Coronary artery (tissue), 2 donors: Measurements from ENCODE around the gene SLC35A3.
A peak's percentile ranks its signal among the peaks of the same experiment; 100 is the strongest.
"Not testable (repeated sequence)": the region's sequence is repeated elsewhere in the genome, so short reads cannot be mapped to it uniquely, and the experiment has no call there.

ENCODE experiments used
- DNase-seq: peaks from one replicate; pipeline ENCODE4 v3.0.0-alpha.2; 2017; ENCODE audit warnings: low spot score
- H3K27ac ChIP-seq, 2 donors: fragments of 200-600 bp; sonication (generic); one replicate each; pipeline ENCODE4 v1.5.1; 2016 to 2019
- H3K4me3 ChIP-seq: fragments of 200-600 bp; sonication (generic); 2 replicates; pipeline ENCODE4 v1.5.1; 2016; ENCODE audit warnings: mild to moderate bottlenecking, moderate library complexity
- TF ChIP-seq, protein P1 (sequence below): fragments of 200-600 bp; sonication (generic); IDR thresholded peaks from one replicate; pipeline ENCODE4 v1.5.1; 2019; ENCODE audit warnings: antibody characterized with exemption

The SLC35A3 gene

DNA sequence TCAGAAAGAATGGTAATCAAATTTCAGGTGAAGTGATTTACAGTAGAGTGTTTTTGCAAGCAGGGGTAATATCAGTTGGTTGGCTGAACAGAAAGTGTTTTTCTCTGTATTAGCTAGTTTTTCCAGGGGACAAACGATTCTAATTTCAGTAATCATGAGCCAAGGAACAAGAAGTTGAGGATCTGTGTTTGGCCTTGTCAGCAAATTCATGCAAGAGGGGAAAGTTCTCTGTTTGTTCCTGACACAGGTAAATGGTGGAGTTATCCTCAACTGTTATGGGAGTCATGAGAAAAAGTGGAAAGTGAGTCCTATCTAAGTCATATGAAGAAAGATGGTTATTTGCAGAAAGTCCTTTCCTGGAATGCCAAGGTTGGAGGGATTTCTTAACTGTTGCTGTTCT is 24.6 kb upstream of the SLC35A3 start:
- TF ChIP-seq, protein P1, sequence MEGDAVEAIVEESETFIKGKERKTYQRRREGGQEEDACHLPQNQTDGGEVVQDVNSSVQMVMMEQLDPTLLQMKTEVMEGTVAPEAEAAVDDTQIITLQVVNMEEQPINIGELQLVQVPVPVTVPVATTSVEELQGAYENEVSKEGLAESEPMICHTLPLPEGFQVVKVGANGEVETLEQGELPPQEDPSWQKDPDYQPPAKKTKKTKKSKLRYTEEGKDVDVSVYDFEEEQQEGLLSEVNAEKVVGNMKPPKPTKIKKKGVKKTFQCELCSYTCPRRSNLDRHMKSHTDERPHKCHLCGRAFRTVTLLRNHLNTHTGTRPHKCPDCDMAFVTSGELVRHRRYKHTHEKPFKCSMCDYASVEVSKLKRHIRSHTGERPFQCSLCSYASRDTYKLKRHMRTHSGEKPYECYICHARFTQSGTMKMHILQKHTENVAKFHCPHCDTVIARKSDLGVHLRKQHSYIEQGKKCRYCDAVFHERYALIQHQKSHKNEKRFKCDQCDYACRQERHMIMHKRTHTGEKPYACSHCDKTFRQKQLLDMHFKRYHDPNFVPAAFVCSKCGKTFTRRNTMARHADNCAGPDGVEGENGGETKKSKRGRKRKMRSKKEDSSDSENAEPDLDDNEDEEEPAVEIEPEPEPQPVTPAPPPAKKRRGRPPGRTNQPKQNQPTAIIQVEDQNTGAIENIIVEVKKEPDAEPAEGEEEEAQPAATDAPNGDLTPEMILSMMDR: no peak
- no peak for DNase-seq

GRCh38 chr1:99950486-99950885 is 19.3 kb upstream of the SLC35A3 start:
- TF ChIP-seq, protein P1: no peak
- no peak for DNase-seq
- Histone ChIP-seq H3K4me3 (no peak overlapping the region), H3K27ac (no peak overlapping the region)

More for the DNA sequence above, 24.6 kb upstream of the SLC35A3 start:
- Histone ChIP-seq H3K27ac (no peak overlapping the region), H3K4me3 (no peak overlapping the region)

GRCh38 chr1:99952522-99952921 is 17.3 kb upstream of the SLC35A3 start:
- Histone ChIP-seq H3K4me3 (no peak overlapping the region), H3K27ac (no peak overlapping the region)
- TF ChIP-seq, protein P1: no peak
- DNase-seq: no peak

- Histone ChIP-seq H3K4me3 (no peak overlapping the region), H3K27ac (no peak overlapping the region)
- TF ChIP-seq, protein P1: no peak
- no peak for DNase-seq
These were observed 14.4 kb upstream of the SLC35A3 start for GRCh38 chr1:99955375-99955774.

DNA sequence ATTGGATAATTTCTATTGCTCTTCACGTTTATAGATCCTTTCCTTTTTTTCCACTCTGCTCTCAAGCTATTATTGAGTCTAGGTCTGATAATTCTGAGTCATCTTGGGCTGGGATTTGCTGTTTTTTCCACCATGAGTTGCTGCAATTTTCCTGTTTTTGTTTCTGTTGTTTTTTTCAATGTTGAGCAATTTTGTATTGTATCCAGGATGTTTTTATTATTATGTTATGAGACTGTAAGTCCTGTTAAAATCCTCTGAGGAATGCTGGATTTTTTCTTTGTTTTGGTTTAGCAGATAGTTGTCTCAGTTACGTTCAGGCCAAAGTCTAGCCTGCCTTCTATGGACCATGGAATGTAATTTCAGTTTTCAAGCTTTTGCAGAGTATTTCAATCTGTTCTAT is 13.0 kb upstream of the SLC35A3 start:
- DNase-seq: no peak

GRCh38 chr1:99957818-99958217 is 12.0 kb upstream of the SLC35A3 start:
- DNase-seq: no peak
- Histone ChIP-seq H3K27ac (no peak overlapping the region), H3K4me3 (no peak overlapping the region)
- TF ChIP-seq, protein P1: no peak

More for the DNA sequence above, 13.0 kb upstream of the SLC35A3 start:
- TF ChIP-seq, protein P1: no peak
- Histone ChIP-seq H3K27ac (peak overlapping the region in 1 of 2 donors; percentile 54), H3K4me3 (no peak overlapping the region)

GRCh38 chr1:99959189-99959705 is 10.5 kb upstream of the SLC35A3 start:
- not testable (repeated sequence) for H3K4me3 ChIP-seq, DNase-seq, H3K27ac ChIP-seq

GRCh38 chr1:99960260-99960659 is 9.5 kb upstream of the SLC35A3 start:
- H3K27ac ChIP-seq, H3K4me3 ChIP-seq, DNase-seq: not testable (repeated sequence)
